HCT116 (cell line): ENCODE measurements around the gene GNG4. TPM values are rescaled to one million over a fixed set of nuclear protein-coding genes. Genes with fewer than 3 reads are reported as not detected.

Experiments
- ATAC-seq: fragments of 200-7000 bp; cut with Tn5 transposase; 2 replicates; pipeline ENCODE4 v1.9.1; 2020; ENCODE audit warnings: mild to moderate bottlenecking, moderate library complexity
- BruUV-seq: library from RNA; stranded (reverse); fragments of 400-500 nt; replicated peaks from 2 replicates; lab custom pipeline; 2021; lab: Mats Ljungman, UMichigan
- CTCF ChIA-PET: fragments of 300-600 bp; sonication (Branson Sonifier 250); formaldehyde crosslinking; loops from one replicate; lab custom pipeline; 2021; ENCODE audit warnings: antibody characterized with exemption; lab: Charles Lee
- POLR2A ChIA-PET: fragments of 300-600, 350-600 bp; sonication (Branson Sonifier 250); formaldehyde crosslinking; loops from one replicate; lab custom pipeline; 2021; ENCODE audit warnings: antibody characterized with exemption; lab: Charles Lee
- RAD21 ChIA-PET, 2 experiments: fragments of 300-600 bp; sonication (Branson Sonifier 250); formaldehyde crosslinking; loops; one replicate each; lab custom pipeline; 2023; ENCODE audit warnings: low total read pairs in 2 of 2; ENCODE audit not compliant: uncharacterized antibody in 2 of 2, unreplicated experiment in 2 of 2, low non-redundant PET in 1 of 2; lab: Charles Lee
- DNase-seq: peaks from one replicate; pipeline ENCODE4 v3.0.0-alpha.2; 2010; ENCODE audit warnings: low read depth, low spot score
- H2AFZ ChIP-seq: fragments of 200-600 bp; shearing (Covaris generic), sonication (generic); 2 replicates; pipeline ENCODE4 v1.6.1; 2017; ENCODE audit warnings: low read depth, mixed run types, mixed read lengths, antibody characterized with exemption, low read length; ENCODE audit not compliant: poor library complexity, severe bottlenecking
- H3K27ac ChIP-seq: 2 replicates; pipeline ENCODE4 v1.5.1; 2012; ENCODE audit warnings: low read depth, low read length
- H3K27me3 ChIP-seq: fragments of 200-600 bp; sonication (generic); 2 replicates; pipeline ENCODE4 v1.6.1; 2016; ENCODE audit warnings: mixed run types, low read length, mixed read lengths; ENCODE audit not compliant: insufficient read depth
- H3K36me3 ChIP-seq, 2 experiments: fragments of 200-500 bp in 1 of 2; fragments of 200-600 bp in 1 of 2; sonication (Bioruptor generic) in 1 of 2; sonication (generic) in 1 of 2; 2 replicates each; pipeline versions ENCODE4 v1.5.1 to v1.6.1; 2014 to 2016; ENCODE audit warnings: low read length in 2 of 2, inconsistent platforms in 1 of 2, mixed read lengths in 1 of 2, mixed run types in 1 of 2; ENCODE audit not compliant: insufficient read depth in 2 of 2, control insufficient read depth in 1 of 2
- H3K4me1 ChIP-seq, 2 experiments: fragments of 200-600 bp in 1 of 2; sonication (generic) in 1 of 2; 2 replicates each; pipeline versions ENCODE4 v1.5.1 to v1.6.1; 2012 to 2017; ENCODE audit warnings: low read length in 2 of 2, inconsistent platforms in 1 of 2, mild to moderate bottlenecking in 1 of 2, mixed read lengths in 1 of 2, mixed run types in 1 of 2, moderate library complexity in 1 of 2; ENCODE audit not compliant: insufficient read depth in 2 of 2, control insufficient read depth in 1 of 2
- H3K4me2 ChIP-seq: fragments of 200-600 bp; sonication (generic); 2 replicates; pipeline ENCODE4 v1.6.1; 2017; ENCODE audit warnings: mixed run types, low read length, mixed read lengths
- H3K4me3 ChIP-seq, 2 experiments: fragments of 200-600 bp in 1 of 2; sonication (generic) in 1 of 2; replicated peaks in 1 of 2; 2 replicates each; pipeline ENCODE4 v1.5.1; 2011 to 2016; ENCODE audit warnings: low read length in 2 of 2, control low read depth in 1 of 2, low read depth in 1 of 2, mild to moderate bottlenecking in 1 of 2, mixed read lengths in 1 of 2, mixed run types in 1 of 2
- H3K79me2 ChIP-seq: fragments of 200-600 bp; sonication (generic); 2 replicates; pipeline ENCODE4 v1.6.1; 2017; ENCODE audit warnings: mild to moderate bottlenecking, mixed run types, low read length, moderate library complexity, mixed read lengths; ENCODE audit not compliant: insufficient read depth
- H3K9ac ChIP-seq: fragments of 200-600 bp; sonication (generic); 2 replicates; pipeline ENCODE4 v1.6.1; 2016; ENCODE audit warnings: low read length, mixed read lengths
- H3K9me2 ChIP-seq: fragments of 200-600 bp; sonication (generic), shearing (Covaris generic); 2 replicates; pipeline ENCODE4 v1.6.1; 2017; ENCODE audit warnings: mixed run types, mild to moderate bottlenecking, moderate library complexity; ENCODE audit not compliant: insufficient read depth
- H3K9me3 ChIP-seq, 2 experiments: fragments of 200-500 bp in 1 of 2; fragments of 200-600 bp in 1 of 2; sonication (Bioruptor generic) in 1 of 2; sonication (generic) in 1 of 2; 2 replicates each; pipeline ENCODE4 v1.6.1; 2014 to 2017; ENCODE audit warnings: low read length in 2 of 2, mixed read lengths in 2 of 2, inconsistent platforms in 1 of 2, low read depth in 1 of 2, mild to moderate bottlenecking in 1 of 2, mixed run types in 1 of 2, moderate library complexity in 1 of 2; ENCODE audit not compliant: control insufficient read depth in 1 of 2, insufficient read depth in 1 of 2
- H4K20me1 ChIP-seq: fragments of 200-600 bp; sonication (generic), shearing (Covaris generic); 2 replicates; pipeline ENCODE4 v1.6.1; 2017; ENCODE audit warnings: mixed run types, mild to moderate bottlenecking, moderate library complexity; ENCODE audit not compliant: insufficient read depth
- ATF3 ChIP-seq: IDR thresholded peaks from 2 replicates; pipeline ENCODE4 v1.6.1; 2012
- CBX3 ChIP-seq: IDR thresholded peaks from 2 replicates; pipeline ENCODE4 v1.6.1; 2012; ENCODE audit warnings: low read depth
- CEBPB ChIP-seq: IDR thresholded peaks from 2 replicates; pipeline ENCODE4 v1.6.1; 2012; ENCODE audit warnings: low read depth
- CTCF ChIP-seq, 3 experiments: fragments of 200-600 bp in 1 of 3; sonication (generic) in 1 of 3; IDR thresholded peaks in 2 of 3; conservative IDR thresholded peaks in 1 of 3; 2 replicates each; pipeline ENCODE4 v1.5.1; 2012 to 2017; ENCODE audit warnings: low read depth in 2 of 3, low read length in 2 of 3, antibody characterized with exemption in 1 of 3, borderline replicate concordance in 1 of 3, control low read depth in 1 of 3, mild to moderate bottlenecking in 1 of 3, mixed read lengths in 1 of 3, mixed run types in 1 of 3, moderate library complexity in 1 of 3; ENCODE audit not compliant: insufficient read depth in 1 of 3
- EGR1 ChIP-seq: IDR thresholded peaks from 2 replicates; pipeline ENCODE4 v1.6.1; 2012; ENCODE audit warnings: low read depth
- ELF1 ChIP-seq: IDR thresholded peaks from 2 replicates; pipeline ENCODE4 v1.6.1; 2012; ENCODE audit warnings: low read depth, borderline replicate concordance
- EZH2 ChIP-seq: fragments of 200-600 bp; sonication (generic); IDR thresholded peaks from 2 replicates; pipeline ENCODE4 v1.6.1; 2017; ENCODE audit warnings: antibody characterized with exemption, mixed run types
- EZH2phosphoT487 ChIP-seq: fragments of 200-600 bp; IDR thresholded peaks from 2 replicates; pipeline ENCODE4 v1.6.1; 2018; ENCODE audit warnings: antibody characterized with exemption, borderline replicate concordance
- FOSL1 ChIP-seq: IDR thresholded peaks from 2 replicates; pipeline ENCODE4 v1.6.1; 2012; ENCODE audit warnings: low read depth
- JUND ChIP-seq: IDR thresholded peaks from 2 replicates; pipeline ENCODE4 v1.6.1; 2012
- POLR2A ChIP-seq: IDR thresholded peaks from 2 replicates; pipeline ENCODE4 v1.7.0; 2011; ENCODE audit warnings: borderline replicate concordance; ENCODE audit not compliant: insufficient read depth, insufficient read length; ENCODE audit errors: extremely low read depth
- POLR2AphosphoS5 ChIP-seq: IDR thresholded peaks from 2 replicates; pipeline ENCODE4 v1.6.1; 2011; ENCODE audit warnings: mild to moderate bottlenecking, low read depth, low read length, moderate library complexity
- RAD21 ChIP-seq: IDR thresholded peaks from 2 replicates; pipeline ENCODE4 v1.6.1; 2012; ENCODE audit warnings: low read depth, mild to moderate bottlenecking
- SIN3A ChIP-seq: IDR thresholded peaks from 2 replicates; pipeline ENCODE4 v1.6.1; 2012; ENCODE audit warnings: low read depth
- SP1 ChIP-seq: IDR thresholded peaks from 2 replicates; pipeline ENCODE4 v1.6.1; 2012; ENCODE audit warnings: low read depth
- SRF ChIP-seq: IDR thresholded peaks from 2 replicates; pipeline ENCODE4 v1.6.1; 2012; ENCODE audit warnings: low read depth
- TCF7L2 ChIP-seq: IDR thresholded peaks from 2 replicates; pipeline ENCODE4 v1.7.0; 2011; ENCODE audit warnings: borderline replicate concordance, inconsistent platforms; ENCODE audit not compliant: insufficient read depth, insufficient read length; ENCODE audit errors: extremely low read depth
- YY1 ChIP-seq: IDR thresholded peaks from 2 replicates; pipeline ENCODE4 v1.6.1; 2011; ENCODE audit warnings: low read length, low read depth, moderate library complexity, mild to moderate bottlenecking; ENCODE audit not compliant: insufficient replicate concordance; ENCODE audit errors: extremely low read depth
- ZFX ChIP-seq: fragments of 450-650 bp; IDR thresholded peaks from 2 replicates; pipeline ENCODE4 v1.6.1; 2017
- ZNF274 ChIP-seq: fragments of 200-500 bp; sonication (Bioruptor generic); IDR thresholded peaks from 2 replicates; pipeline ENCODE4 v1.6.1; 2014; ENCODE audit warnings: mild to moderate bottlenecking, low read depth, low read length, inconsistent platforms
- intact Hi-C: fragments of 100-400 bp; cut with micrococcal nuclease; formaldehyde crosslinking; loops from 2 replicates; pipeline ENCODE4 v1.10.0; 2022
- total RNA-seq: library from RNA; stranded (reverse); gene quantifications from one replicate; pipeline ENCODE4 v1.2.1, GENCODE V29; 2021; ENCODE audit not compliant: unreplicated experiment
- TF ChIP-seq, protein P1 (sequence below): IDR thresholded peaks from 2 replicates; pipeline ENCODE4 v1.6.1; 2012; ENCODE audit warnings: low read depth
- TF ChIP-seq, protein P2 (sequence below): IDR thresholded peaks from 2 replicates; pipeline ENCODE4 v1.6.1; 2012

The GNG4 gene
- total RNA-seq, 1 experiment from 2014 or later, result 10.6 TPM

DNA sequence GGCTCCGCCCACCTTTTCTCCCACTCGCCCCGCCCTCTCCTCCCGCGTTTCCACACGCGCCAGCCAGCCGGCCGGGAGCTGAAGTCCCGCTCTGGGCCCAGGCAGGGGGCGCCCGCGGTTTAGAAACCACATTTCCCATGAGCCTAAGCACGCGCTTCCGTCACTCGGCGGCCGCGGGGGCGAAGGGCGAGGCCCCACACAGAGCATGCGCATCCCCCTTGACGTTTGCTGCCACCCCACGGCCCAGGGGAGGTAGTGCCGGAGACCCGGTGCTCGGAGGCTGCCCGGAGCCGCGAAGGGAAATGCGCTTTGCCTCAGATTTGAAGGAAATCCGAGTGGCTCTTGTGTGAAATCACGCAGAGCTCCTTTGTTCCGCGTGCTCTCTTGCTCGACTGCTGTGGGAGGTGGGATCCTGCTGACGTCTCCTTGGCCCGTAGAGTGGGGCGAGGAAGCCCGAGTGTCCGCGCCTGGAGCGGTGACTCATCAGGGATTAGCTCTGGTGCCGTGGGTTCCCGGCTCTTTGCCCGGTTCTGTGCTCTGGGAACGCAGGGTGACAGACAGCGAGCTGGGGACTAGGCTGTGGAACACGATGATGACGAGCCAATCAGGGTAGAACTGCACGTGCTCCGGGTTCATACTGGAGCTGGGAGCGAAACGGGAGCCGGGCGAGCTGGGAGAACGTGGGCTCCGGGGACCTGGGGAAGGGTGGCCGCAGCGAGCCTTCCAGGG, 144.9 kb downstream of the GNG4 start:
- peak; percentile 86 for ATAC-seq
- ChIA-PET POLR2A (interaction anchor here (0.6 to 1.5 kb wide), 14 partner anchors 9 to 413 kb away, joined by 3 to 5 read pairs (median 3); partner anchors contain the start of gene TBCE), CTCF (interaction anchor here (0.6 to 2.5 kb wide), 20 partner anchors 10 to 467 kb away, joined by 3 to 25 read pairs (median 3); no protein-coding TSS in a partner anchor), RAD21 (interaction anchor here (0.6 to 1.1 kb wide), 7 partner anchors 9 to 278 kb away, joined by 3 to 6 read pairs (median 4); no protein-coding TSS in a partner anchor)
- Histone ChIP-seq H3K4me2 (peak overlapping the region; percentile 89), H3K9ac (peak overlapping the region; percentile 99), H2AFZ (peak overlapping the region; percentile 49), H4K20me1 (peaks cover 6% of the 10 kb centered on the region; the same call in 1 of the 2 replicates), H3K4me3 (peak overlapping the region; percentile 75 to 84), H3K79me2 (peaks cover 41% of the 10 kb centered on the region), H3K9me2 (no peaks in the 10 kb centered on the region), H3K36me3 (no peaks in the 10 kb centered on the region), H3K4me1 (peaks cover 10 to 38% of the 10 kb centered on the region in 2 experiments; a peak in 3 of 4 replicates), H3K27me3 (no peaks in the 10 kb centered on the region), H3K9me3 (no peaks in the 10 kb centered on the region), H3K27ac (peak overlapping the region; percentile 99)
- BruUV-seq, result TSS peak; percentile 94
- peak; percentile 98 for DNase-seq
- intact Hi-C loops, result loop anchor here (2.0 kb wide), 2 partner anchors 138 to 176 kb away; partner anchors contain the start of genes ARID4B, GGPS1 and TBCE
- no peak; the same call in 1 of the 2 replicates for TF ChIP-seq ELF1
- peak; percentile 94 for TF ChIP-seq SIN3A
- peak; percentile 63 for TF ChIP-seq JUND
- TF ChIP-seq CBX3, result peak; percentile 74; the same call in 1 of the 2 replicates
- peak; percentile 52 for TF ChIP-seq POLR2A
- TF ChIP-seq, protein P1, sequence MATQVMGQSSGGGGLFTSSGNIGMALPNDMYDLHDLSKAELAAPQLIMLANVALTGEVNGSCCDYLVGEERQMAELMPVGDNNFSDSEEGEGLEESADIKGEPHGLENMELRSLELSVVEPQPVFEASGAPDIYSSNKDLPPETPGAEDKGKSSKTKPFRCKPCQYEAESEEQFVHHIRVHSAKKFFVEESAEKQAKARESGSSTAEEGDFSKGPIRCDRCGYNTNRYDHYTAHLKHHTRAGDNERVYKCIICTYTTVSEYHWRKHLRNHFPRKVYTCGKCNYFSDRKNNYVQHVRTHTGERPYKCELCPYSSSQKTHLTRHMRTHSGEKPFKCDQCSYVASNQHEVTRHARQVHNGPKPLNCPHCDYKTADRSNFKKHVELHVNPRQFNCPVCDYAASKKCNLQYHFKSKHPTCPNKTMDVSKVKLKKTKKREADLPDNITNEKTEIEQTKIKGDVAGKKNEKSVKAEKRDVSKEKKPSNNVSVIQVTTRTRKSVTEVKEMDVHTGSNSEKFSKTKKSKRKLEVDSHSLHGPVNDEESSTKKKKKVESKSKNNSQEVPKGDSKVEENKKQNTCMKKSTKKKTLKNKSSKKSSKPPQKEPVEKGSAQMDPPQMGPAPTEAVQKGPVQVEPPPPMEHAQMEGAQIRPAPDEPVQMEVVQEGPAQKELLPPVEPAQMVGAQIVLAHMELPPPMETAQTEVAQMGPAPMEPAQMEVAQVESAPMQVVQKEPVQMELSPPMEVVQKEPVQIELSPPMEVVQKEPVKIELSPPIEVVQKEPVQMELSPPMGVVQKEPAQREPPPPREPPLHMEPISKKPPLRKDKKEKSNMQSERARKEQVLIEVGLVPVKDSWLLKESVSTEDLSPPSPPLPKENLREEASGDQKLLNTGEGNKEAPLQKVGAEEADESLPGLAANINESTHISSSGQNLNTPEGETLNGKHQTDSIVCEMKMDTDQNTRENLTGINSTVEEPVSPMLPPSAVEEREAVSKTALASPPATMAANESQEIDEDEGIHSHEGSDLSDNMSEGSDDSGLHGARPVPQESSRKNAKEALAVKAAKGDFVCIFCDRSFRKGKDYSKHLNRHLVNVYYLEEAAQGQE, result no peak
- TF ChIP-seq EGR1, result peak; percentile 99
- TF ChIP-seq TCF7L2, result peak; percentile 5
- peak; percentile 81 for TF ChIP-seq FOSL1
- peak; percentile 77 to 84 (median 77); a peak in 5 of 6 replicates for TF ChIP-seq CTCF (IDR thresholded peaks at IDR 0.05 in 2 of 3, conservative IDR thresholded peaks at IDR 0.05 in 1 of 3; ENCODE audit: borderline replicate concordance in 1 of 3, insufficient read depth in 1 of 3, low read depth in 2 of 3, low read length in 2 of 3)
- no peak for TF ChIP-seq ZFX
- TF ChIP-seq YY1, result peak; percentile 70
- TF ChIP-seq EZH2phosphoT487, result no peak
- TF ChIP-seq POLR2AphosphoS5, result peak; percentile 53
- no peak; the same call in 1 of the 2 replicates for TF ChIP-seq SRF
- TF ChIP-seq EZH2, result no peak
- TF ChIP-seq, protein P2, sequence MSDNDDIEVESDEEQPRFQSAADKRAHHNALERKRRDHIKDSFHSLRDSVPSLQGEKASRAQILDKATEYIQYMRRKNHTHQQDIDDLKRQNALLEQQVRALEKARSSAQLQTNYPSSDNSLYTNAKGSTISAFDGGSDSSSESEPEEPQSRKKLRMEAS, result peak; percentile 86
- TF ChIP-seq RAD21, result peak; percentile 69
- TF ChIP-seq ZNF274, result no peak
- no peak for TF ChIP-seq CEBPB
- TF ChIP-seq ATF3, result no peak
- TF ChIP-seq SP1, result peak; percentile 81
